SK-N-SH treated with all-trans-retinoic acid at 6 μM for 48 hours (cell line): Measurements from ENCODE around the gene CMTM3.

ENCODE experiments used
- ARNTL ChIP-seq: fragments of 450-650 bp; formaldehyde crosslinking; IDR thresholded peaks from 2 replicates; pipeline ENCODE4 v1.5.0; 2020; ENCODE audit warnings: low read depth, mild to moderate bottlenecking, moderate library complexity, borderline replicate concordance
- GLIS3 ChIP-seq: fragments of 250-450 bp; sonication (Bioruptor Pico); IDR thresholded peaks from 2 replicates; pipeline ENCODE4 v1.5.0; 2020; ENCODE audit warnings: mild to moderate bottlenecking, moderate library complexity
- OSR1 ChIP-seq: fragments of 250-450 bp; sonication (Bioruptor Pico); IDR thresholded peaks from 2 replicates; pipeline ENCODE4 v1.8.0; 2022; ENCODE audit warnings: moderate library complexity, mild to moderate bottlenecking, inconsistent platforms
- PPARA ChIP-seq: fragments of 250-450 bp; sonication (Bioruptor Pico); IDR thresholded peaks from 2 replicates; pipeline ENCODE4 v1.5.0; 2020; ENCODE audit warnings: mild to moderate bottlenecking, borderline replicate concordance
- RARB ChIP-seq: fragments of 250-450 bp; sonication (Bioruptor Pico); IDR thresholded peaks from 2 replicates; pipeline ENCODE4 v1.8.0; 2021; ENCODE audit warnings: mild to moderate bottlenecking, moderate library complexity
- ZC3H10 ChIP-seq: fragments of 250-450 bp; sonication (Bioruptor Pico); IDR thresholded peaks from 2 replicates; pipeline ENCODE4 v1.5.1; 2021; ENCODE audit warnings: mild to moderate bottlenecking, moderate library complexity
- ZFP3 ChIP-seq: fragments of 250-450 bp; sonication (Bioruptor Pico); IDR thresholded peaks from 2 replicates; pipeline ENCODE4 v1.5.0; 2020; ENCODE audit warnings: mild to moderate bottlenecking, moderate library complexity
- ZFP30 ChIP-seq: fragments of 450-650 bp; formaldehyde crosslinking; IDR thresholded peaks from 2 replicates; pipeline ENCODE4 v1.5.0; 2022; ENCODE audit warnings: mild to moderate bottlenecking, moderate library complexity
- ZNF565 ChIP-seq: fragments of 450-650 bp; formaldehyde crosslinking; conservative IDR thresholded peaks from 2 replicates; pipeline ENCODE4 v1.5.0; 2020; ENCODE audit warnings: low read depth, mild to moderate bottlenecking, moderate library complexity
- ZNF8 ChIP-seq: fragments of 450-650 bp; formaldehyde crosslinking; IDR thresholded peaks from 2 replicates; pipeline ENCODE4 v1.5.0; 2020; ENCODE audit warnings: mild to moderate bottlenecking, moderate library complexity
- TF ChIP-seq, protein P1 (sequence below): fragments of 250-450 bp; sonication (Bioruptor Pico); IDR thresholded peaks from 2 replicates; pipeline ENCODE4 v1.5.1; 2020; ENCODE audit warnings: low read depth, mild to moderate bottlenecking, moderate library complexity
- TF ChIP-seq, protein P2 (sequence below): fragments of 250-450 bp; sonication (Bioruptor Pico); IDR thresholded peaks from 2 replicates; pipeline ENCODE4 v1.8.0; 2020; ENCODE audit warnings: mild to moderate bottlenecking, moderate library complexity, borderline replicate concordance

DNA sequence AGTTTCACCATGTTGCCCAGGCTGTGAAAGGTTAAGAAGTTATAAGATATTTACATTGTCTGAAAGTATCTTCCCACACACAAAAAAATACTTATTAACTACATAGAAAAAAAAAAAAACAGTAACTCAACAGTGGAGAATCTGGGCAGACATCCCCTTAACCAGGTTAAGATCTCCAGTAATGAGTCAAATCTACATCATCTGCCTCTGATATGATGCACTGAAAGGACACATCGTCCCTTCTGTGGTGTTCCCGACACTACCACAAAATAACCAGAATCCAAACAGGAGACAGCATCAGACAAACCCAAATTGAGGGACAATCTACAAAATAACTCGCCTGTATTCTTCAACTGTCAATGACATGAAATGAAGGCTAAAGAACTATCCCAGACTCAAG is 52.0 kb downstream of the CMTM3 start:
- TF ChIP-seq ARNTL (CRISPR knock-in tag) (no peak), ZFP3 (CRISPR knock-in tag) (no peak), OSR1 (CRISPR knock-in tag) (no peak), ZNF8 (CRISPR knock-in tag) (no peak), ZC3H10 (no peak), ZNF565 (CRISPR knock-in tag) (no peak), ZFP30 (CRISPR knock-in tag) (no peak), PPARA (CRISPR knock-in tag) (no peak), RARB (no peak), GLIS3 (CRISPR knock-in tag) (no peak)
- TF ChIP-seq, protein P1, sequence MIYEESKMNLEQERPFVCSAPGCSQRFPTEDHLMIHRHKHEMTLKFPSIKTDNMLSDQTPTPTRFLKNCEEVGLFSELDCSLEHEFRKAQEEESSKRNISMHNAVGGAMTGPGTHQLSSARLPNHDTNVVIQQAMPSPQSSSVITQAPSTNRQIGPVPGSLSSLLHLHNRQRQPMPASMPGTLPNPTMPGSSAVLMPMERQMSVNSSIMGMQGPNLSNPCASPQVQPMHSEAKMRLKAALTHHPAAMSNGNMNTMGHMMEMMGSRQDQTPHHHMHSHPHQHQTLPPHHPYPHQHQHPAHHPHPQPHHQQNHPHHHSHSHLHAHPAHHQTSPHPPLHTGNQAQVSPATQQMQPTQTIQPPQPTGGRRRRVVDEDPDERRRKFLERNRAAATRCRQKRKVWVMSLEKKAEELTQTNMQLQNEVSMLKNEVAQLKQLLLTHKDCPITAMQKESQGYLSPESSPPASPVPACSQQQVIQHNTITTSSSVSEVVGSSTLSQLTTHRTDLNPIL (CRISPR knock-in tag): no peak
- TF ChIP-seq, protein P2, sequence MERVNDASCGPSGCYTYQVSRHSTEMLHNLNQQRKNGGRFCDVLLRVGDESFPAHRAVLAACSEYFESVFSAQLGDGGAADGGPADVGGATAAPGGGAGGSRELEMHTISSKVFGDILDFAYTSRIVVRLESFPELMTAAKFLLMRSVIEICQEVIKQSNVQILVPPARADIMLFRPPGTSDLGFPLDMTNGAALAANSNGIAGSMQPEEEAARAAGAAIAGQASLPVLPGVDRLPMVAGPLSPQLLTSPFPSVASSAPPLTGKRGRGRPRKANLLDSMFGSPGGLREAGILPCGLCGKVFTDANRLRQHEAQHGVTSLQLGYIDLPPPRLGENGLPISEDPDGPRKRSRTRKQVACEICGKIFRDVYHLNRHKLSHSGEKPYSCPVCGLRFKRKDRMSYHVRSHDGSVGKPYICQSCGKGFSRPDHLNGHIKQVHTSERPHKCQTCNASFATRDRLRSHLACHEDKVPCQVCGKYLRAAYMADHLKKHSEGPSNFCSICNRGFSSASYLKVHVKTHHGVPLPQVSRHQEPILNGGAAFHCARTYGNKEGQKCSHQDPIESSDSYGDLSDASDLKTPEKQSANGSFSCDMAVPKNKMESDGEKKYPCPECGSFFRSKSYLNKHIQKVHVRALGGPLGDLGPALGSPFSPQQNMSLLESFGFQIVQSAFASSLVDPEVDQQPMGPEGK (CRISPR knock-in tag): no peak
